GM19467 (cell line): Measurements from ENCODE around the gene DDO.

Source experiments
- ATAC-seq: cut with Tn5 transposase; IDR thresholded peaks from one replicate; pipeline ENCODE4 v1.9.1; 2021; ENCODE audit warnings: mild to moderate bottlenecking, moderate library complexity; ENCODE audit not compliant: unreplicated experiment

DDO gene

DNA sequence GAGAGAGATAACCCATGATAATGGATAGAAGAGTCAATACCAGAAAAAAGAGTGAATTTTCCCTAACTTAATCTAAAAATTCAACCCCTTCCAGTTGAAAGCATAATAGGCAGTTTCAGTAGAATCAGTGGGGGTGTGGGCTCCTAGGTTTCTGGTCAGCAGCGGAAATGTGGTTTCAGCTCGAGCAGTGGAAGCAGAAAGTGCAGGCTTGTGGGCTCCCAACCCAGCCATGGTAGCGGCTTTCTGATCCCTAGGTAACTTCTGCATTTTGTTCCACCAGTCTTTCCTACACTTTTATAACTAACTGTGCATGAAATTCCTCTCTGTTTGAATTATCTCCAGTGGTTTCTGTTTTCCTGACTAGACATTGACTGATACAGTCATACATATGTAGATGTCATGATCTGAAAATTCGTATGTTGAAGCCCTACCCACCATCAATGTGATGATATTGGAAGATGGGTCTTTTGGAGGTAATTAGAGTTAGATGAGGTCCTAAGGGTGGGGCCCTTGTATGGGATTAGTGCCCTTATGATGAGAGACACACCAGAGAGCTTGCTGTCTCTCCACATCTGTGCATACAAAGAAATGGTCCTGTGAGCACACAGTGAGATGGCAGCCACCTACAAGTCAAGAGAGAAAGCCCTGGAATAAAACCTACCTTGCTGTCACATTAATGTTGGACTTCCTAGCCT is 6.5 kb upstream of the DDO start:
- no peak for ATAC-seq

GRCh38 chr6:110419028-110419739 is 3.8 kb upstream of the DDO start:
- no peak for ATAC-seq

GRCh38 chr6:110418594-110418993 is 3.2 kb upstream of the DDO start:
- ATAC-seq, result no peak

DNA sequence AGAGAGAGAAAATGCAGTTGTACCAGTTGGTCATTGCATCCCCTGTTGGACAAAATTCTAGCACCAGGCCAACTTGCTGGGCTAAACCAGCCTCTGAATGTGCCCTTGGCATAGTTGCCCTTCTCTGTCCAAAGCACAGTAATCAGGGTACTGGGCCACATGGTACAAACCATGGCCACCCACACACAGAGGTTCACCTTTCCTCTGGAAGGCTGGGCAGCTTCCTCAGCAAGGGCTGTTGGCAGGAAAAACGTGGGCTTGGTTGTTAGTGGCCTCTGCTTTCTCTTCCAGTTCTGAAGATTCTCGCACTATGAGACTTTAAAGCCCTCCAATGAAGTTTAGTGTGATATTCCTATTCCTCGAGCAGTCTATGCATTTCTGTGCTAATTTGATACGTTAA is 706 bp downstream of the DDO start:
- ATAC-seq, result no peak

DNA sequence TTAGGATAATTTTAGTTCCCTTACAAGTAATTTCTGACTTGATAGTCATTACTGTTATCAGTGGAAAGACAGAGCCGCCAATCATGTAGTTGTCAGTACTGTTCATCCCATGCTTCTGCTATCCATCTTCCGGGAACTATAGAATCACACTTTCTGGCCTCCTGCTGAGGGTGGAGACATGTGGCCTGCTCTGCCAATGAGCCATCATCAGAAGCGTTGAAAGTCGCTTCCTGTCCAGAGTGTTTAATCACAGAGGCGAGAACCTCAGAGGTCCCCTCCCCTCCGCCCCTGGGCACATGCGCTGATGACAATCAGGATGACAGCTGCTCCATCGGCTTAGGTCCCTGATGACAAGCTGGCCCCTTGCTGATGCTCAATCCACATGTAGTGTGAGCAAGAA is 3.0 kb downstream of the DDO start:
- ATAC-seq, result no peak

- no peak for ATAC-seq
Measured at GRCh38 chr6:110410511-110410910, 4.9 kb downstream of the DDO start.

DNA sequence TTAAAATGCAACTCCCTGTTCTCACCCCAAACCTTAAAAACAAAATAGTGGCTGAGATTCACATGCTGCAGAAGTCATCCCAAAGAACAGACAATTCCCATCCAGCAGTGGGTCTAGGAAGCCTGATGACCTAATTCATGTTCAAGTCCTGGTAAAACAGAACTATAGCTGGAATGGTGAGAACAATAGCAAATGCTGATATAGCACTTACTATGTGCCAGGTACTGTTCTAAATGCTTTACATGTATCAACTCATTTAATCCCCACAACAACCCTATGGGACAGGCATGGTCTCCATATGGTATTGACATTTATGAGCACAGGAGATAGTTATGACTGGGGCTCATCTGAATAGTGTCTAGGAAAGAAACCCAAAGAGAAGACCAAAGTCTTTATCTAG is 5.6 kb downstream of the DDO start:
- ATAC-seq, result no peak

- no peak for ATAC-seq
Measured at GRCh38 chr6:110408901-110409300, 6.5 kb downstream of the DDO start.

GRCh38 chr6:110404607-110405006 is 10.8 kb downstream of the DDO start:
- no peak for ATAC-seq

DNA sequence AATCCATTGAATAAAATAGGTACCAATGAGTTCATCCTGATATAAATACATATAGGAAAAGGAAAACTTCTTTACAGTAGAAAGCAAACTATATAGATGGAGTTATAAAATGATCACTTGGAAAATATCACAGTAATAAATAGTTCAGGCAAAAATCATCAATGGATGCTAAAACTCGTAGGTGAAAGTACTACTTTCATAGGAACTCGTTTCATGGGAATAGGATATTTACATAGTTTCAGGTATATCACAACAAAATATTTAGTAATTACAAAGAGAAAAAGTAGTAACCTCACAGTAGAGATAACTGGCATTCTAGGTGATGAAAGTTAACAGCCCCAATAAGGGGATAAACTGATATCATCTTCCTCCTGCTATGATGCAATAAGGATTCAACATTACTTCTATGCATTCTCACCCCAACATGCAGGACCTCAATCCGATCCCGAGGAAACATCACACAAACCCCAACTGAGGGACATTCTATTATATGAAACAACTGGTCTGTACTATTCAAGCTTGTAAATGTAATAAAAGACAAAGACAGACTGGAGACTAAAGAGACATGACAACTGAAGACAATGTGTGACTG is 13.7 kb downstream of the DDO start:
- no peak for ATAC-seq

GRCh38 chr6:110400208-110400607 is 15.2 kb downstream of the DDO start:
- ATAC-seq, result no peak

- no peak for ATAC-seq
Measured at GRCh38 chr6:110399219-110400071, 15.9 kb downstream of the DDO start.

DNA sequence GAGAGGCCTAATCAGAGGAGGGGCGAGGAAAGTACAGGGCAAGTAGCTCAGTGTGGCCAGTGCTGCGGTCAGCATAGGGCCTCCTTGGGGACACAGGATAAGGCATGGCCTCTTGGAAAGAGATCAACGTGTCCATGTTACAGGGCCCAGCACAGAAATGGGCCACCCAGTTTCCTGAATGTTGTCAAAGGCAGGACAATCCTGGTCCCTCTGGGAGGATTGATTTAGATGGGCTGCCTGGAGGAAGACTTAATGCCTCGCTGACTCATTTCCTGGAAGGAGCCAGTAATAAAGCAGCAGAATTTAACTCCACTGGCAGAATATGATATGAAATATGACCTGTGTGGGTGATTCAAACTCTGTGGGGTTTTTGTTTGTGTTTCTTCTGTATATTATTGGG is 16.6 kb downstream of the DDO start:
- no peak for ATAC-seq

DNA sequence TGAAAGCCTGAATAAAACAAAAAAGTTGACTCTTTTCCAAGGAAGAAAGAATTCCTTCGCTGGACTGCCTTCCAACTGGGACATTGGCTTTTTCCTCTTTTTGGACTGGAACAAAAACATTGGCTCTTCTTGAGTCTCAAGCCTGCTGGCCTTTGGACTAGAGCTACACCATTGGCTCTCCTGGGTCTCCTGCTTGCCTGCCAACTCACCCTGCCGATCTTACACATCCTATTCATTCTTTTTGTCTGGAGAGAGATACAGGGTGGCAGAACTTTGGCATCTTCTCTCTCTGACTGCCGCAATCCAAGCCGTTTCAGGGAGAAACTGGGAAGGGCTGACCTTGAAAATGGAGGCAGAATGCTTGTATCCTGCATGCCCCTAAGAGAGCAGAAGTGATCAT is 20.2 kb downstream of the DDO start:
- ATAC-seq, result no peak

- ATAC-seq, result no peak
Measured at GRCh38 chr6:110394409-110394808, 21.0 kb downstream of the DDO start.

DNA sequence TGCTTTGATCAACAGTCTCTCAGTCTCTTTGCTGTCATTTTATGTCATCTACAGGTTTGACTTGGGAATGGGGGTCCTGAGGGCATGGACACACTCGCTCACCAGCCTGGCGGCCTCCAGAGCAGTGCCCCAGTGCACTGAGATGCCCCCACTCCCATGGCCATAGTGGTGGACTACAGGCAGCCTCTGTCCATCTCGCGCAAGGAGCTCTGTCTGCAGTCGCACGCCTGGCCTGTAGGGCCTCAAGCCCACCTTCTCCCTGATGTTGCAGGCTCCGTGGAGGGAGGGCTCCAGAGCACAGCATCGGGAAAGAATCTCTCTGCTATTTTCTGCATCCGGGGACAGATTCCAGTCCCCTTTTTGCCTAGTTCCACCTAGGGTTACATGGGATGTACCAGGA is 22.6 kb downstream of the DDO start:
- no peak for ATAC-seq

GRCh38 chr6:110390404-110390803 is 25.0 kb downstream of the DDO start:
- no peak for ATAC-seq

DNA sequence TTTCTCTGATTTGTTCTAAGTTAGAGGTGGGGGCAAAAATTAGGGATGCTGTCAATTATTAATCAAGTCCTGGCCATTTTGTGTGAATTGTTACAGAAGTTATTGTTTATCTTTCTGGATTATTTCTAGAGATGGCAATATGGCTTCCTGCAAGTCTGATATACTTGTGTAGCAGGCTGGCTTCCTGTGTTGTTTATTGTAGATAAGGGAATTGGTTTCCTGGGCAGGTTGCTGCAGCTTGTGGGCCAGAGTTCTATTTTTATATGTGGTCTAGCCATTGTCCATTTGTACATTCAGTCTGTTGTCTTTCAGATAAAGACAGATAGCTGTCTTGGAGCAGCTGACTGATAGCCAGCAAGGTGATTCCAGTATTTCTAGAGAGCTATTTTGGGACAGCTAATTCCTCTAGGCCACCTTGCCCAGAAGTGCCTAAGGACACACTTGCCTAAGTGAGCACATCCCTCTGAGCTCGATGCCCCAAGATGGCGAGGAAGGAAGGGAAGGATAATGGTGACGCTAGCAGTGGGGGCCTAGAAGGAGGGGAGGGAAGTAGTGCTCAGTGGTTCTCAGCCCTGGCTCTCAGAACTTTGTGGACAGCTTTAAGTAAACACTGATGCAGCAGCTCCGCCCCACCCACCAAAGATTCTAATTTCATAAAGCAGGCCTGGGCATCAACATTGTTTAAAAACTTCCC is 25.5 kb downstream of the DDO start:
- no peak for ATAC-seq

- ATAC-seq, result no peak
Measured at GRCh38 chr6:110387986-110388385, 27.4 kb downstream of the DDO start.

DNA sequence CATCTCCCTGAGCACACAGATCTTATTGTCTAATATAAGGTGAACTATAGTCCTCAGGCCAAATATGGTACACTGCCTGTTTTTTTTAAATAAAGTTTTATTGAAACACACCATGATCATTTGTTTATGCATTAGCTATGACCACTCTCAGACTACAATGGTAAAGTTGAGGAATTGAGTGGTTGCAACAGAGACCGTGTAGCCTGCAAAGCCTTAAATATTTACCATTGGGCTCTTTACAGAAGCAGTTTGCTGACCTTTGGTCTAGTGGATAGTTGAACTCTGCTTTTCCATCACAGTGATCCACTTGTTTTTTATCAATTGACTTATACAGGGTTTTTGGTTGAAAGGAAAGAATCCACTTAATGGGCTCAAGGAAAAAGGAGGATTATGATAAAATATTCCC is 29.9 kb downstream of the DDO start:
- no peak for ATAC-seq

DNA sequence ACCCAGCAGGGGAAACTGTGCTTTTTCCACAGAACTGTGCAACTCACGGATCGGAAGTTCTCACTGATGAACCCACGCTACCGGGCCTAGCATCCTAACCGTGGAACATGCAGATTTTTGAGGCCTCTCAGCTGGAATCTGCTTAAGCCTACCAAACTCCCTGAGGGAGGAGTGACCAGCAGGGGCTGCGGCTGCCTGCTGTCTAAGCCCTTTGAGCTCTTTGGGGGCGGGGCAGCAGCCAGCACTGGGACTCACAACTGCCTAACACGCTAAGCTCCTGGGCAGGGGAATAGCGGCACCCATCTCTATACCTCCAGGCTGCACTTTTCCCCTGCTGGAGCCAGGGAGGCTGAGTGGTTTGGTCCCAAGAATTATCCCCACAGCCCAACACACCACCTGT is 36.8 kb downstream of the DDO start:
- ATAC-seq, result no peak
